ENCODE measurements around the gene NHS. TPM values are rescaled to one million over a fixed set of nuclear protein-coding genes. Genes with fewer than 3 reads are reported as not detected.
"Not testable (repeated sequence)": the region's sequence is repeated elsewhere in the genome, so short reads cannot be mapped to it uniquely, and the experiment has no call there.

The NHS gene
- total RNA-seq, 1 donor, result 10.5 TPM

- no peaks in the 10 kb centered on the region for H3K36me3 ChIP-seq (ENCODE audit: insufficient read depth, low read length)
- TF ChIP-seq CTCF (IDR thresholded peaks at IDR 0.05; ENCODE audit: extremely low read depth, low read depth, low read length), result no peak
Observed at GRCh38 chrX:17440836-17441235, 65.8 kb downstream of the NHS start.

GRCh38 chrX:17441965-17442364, 67.0 kb downstream of the NHS start:
- no peaks in the 10 kb centered on the region for H3K36me3 ChIP-seq (ENCODE audit: insufficient read depth, low read length)
- H3K4me1 ChIP-seq (ENCODE audit: insufficient read depth, low read length), result peaks cover 22% of the 10 kb centered on the region
- peak overlapping the region; percentile 30 for H3K27ac ChIP-seq (ENCODE audit: low read depth, low read length)
- peak; percentile 72 for DNase-seq (ENCODE audit: insufficient read length, low spot score, missing footprints)
- H3K9me3 ChIP-seq (ENCODE audit: low read depth, low read length), result no peaks in the 10 kb centered on the region
- no peak for TF ChIP-seq CTCF (IDR thresholded peaks at IDR 0.05; ENCODE audit: extremely low read depth, low read depth, low read length)
- H3K4me3 ChIP-seq (ENCODE audit: insufficient read depth, low read length), result no peak overlapping the region
- H3K79me2 ChIP-seq (ENCODE audit: insufficient read depth, low read length), result peaks cover 11% of the 10 kb centered on the region
- no peak overlapping the region for H3K4me2 ChIP-seq (ENCODE audit: insufficient read depth, low read length)
- peaks cover 10% of the 10 kb centered on the region for H4K20me1 ChIP-seq (ENCODE audit: insufficient read depth, low read length)
- no peaks in the 10 kb centered on the region for H3K27me3 ChIP-seq (ENCODE audit: insufficient read depth, low read length)
- no peak overlapping the region for H2AFZ ChIP-seq (ENCODE audit: low read length)

More at GRCh38 chrX:17440836-17441235, 65.8 kb downstream of the NHS start:
- Histone ChIP-seq H3K27me3 (ENCODE audit: insufficient read depth, low read length) (no peaks in the 10 kb centered on the region), H3K9me3 (ENCODE audit: low read depth, low read length) (no peaks in the 10 kb centered on the region), H2AFZ (ENCODE audit: low read length) (no peak overlapping the region), H3K4me1 (ENCODE audit: insufficient read depth, low read length) (peaks cover 22% of the 10 kb centered on the region), H3K27ac (ENCODE audit: low read depth, low read length) (no peak overlapping the region), H3K4me3 (ENCODE audit: insufficient read depth, low read length) (no peak overlapping the region), H4K20me1 (ENCODE audit: insufficient read depth, low read length) (peaks cover 10% of the 10 kb centered on the region), H3K4me2 (ENCODE audit: insufficient read depth, low read length) (no peak overlapping the region), H3K79me2 (ENCODE audit: insufficient read depth, low read length) (peaks cover 10% of the 10 kb centered on the region)
- DNase-seq (ENCODE audit: insufficient read length, low spot score, missing footprints), result no peak

- H3K36me3 ChIP-seq (ENCODE audit: insufficient read depth, low read length), result no peaks in the 10 kb centered on the region
- no peaks in the 10 kb centered on the region for H3K27me3 ChIP-seq (ENCODE audit: insufficient read depth, low read length)
- peak overlapping the region; percentile 55 for H3K27ac ChIP-seq (ENCODE audit: low read depth, low read length)
- peak; percentile 68 for DNase-seq (ENCODE audit: insufficient read length, low spot score, missing footprints)
- H3K4me2 ChIP-seq (ENCODE audit: insufficient read depth, low read length), result no peak overlapping the region
- peaks cover 22% of the 10 kb centered on the region for H3K4me1 ChIP-seq (ENCODE audit: insufficient read depth, low read length)
- H2AFZ ChIP-seq (ENCODE audit: low read length), result no peak overlapping the region
- H3K4me3 ChIP-seq (ENCODE audit: insufficient read depth, low read length), result no peak overlapping the region
- TF ChIP-seq CTCF (IDR thresholded peaks at IDR 0.05; ENCODE audit: extremely low read depth, low read depth, low read length), result no peak
- H4K20me1 ChIP-seq (ENCODE audit: insufficient read depth, low read length), result peaks cover 5% of the 10 kb centered on the region
- H3K79me2 ChIP-seq (ENCODE audit: insufficient read depth, low read length), result peaks cover 12% of the 10 kb centered on the region
- no peaks in the 10 kb centered on the region for H3K9me3 ChIP-seq (ENCODE audit: low read depth, low read length)
Observed at GRCh38 chrX:17442898-17443297, 67.9 kb downstream of the NHS start.

- peaks cover 12% of the 10 kb centered on the region for H3K79me2 ChIP-seq (ENCODE audit: insufficient read depth, low read length)
- H3K27me3 ChIP-seq (ENCODE audit: insufficient read depth, low read length), result no peaks in the 10 kb centered on the region
- DNase-seq (ENCODE audit: insufficient read length, low spot score, missing footprints), result no peak
- H4K20me1 ChIP-seq (ENCODE audit: insufficient read depth, low read length), result peaks cover 9% of the 10 kb centered on the region
- no peak overlapping the region for H3K4me3 ChIP-seq (ENCODE audit: insufficient read depth, low read length)
- H3K4me1 ChIP-seq (ENCODE audit: insufficient read depth, low read length), result peaks cover 22% of the 10 kb centered on the region
- no peaks in the 10 kb centered on the region for H3K9me3 ChIP-seq (ENCODE audit: low read depth, low read length)
- H3K36me3 ChIP-seq (ENCODE audit: insufficient read depth, low read length), result no peaks in the 10 kb centered on the region
- no peak overlapping the region for H3K4me2 ChIP-seq (ENCODE audit: insufficient read depth, low read length)
- H3K27ac ChIP-seq (ENCODE audit: low read depth, low read length), result peak overlapping the region; percentile 55
- no peak overlapping the region for H2AFZ ChIP-seq (ENCODE audit: low read length)
- no peak for TF ChIP-seq CTCF (IDR thresholded peaks at IDR 0.05; ENCODE audit: extremely low read depth, low read depth, low read length)
Observed at GRCh38 chrX:17443556-17443955, 68.6 kb downstream of the NHS start.

GRCh38 chrX:17446269-17446668, 71.3 kb downstream of the NHS start:
- not testable (repeated sequence) for H3K36me3 ChIP-seq (ENCODE audit: insufficient read depth, low read length); H3K4me3 ChIP-seq (ENCODE audit: insufficient read depth, low read length); H3K4me2 ChIP-seq (ENCODE audit: insufficient read depth, low read length); H3K27me3 ChIP-seq (ENCODE audit: insufficient read depth, low read length); H3K27ac ChIP-seq (ENCODE audit: low read depth, low read length); H3K9me3 ChIP-seq (ENCODE audit: low read depth, low read length); DNase-seq (ENCODE audit: insufficient read length, low spot score, missing footprints); H2AFZ ChIP-seq (ENCODE audit: low read length)
- peaks cover 22% of the 10 kb centered on the region for H3K4me1 ChIP-seq (ENCODE audit: insufficient read depth, low read length)
- peaks cover 17% of the 10 kb centered on the region for H3K79me2 ChIP-seq (ENCODE audit: insufficient read depth, low read length)
- peaks cover 16% of the 10 kb centered on the region for H4K20me1 ChIP-seq (ENCODE audit: insufficient read depth, low read length)

Data from osteoblast (primary cell).